Ishikawa (cell line): Measurements from ENCODE around the gene ZNF691.

Experiments
- CEBPB ChIP-seq: IDR thresholded peaks from 2 replicates; pipeline ENCODE4 v1.6.1; 2012
- CREB1 ChIP-seq: IDR thresholded peaks from 2 replicates; pipeline ENCODE4 v1.6.1; 2012; ENCODE audit warnings: low read depth
- EGR1 ChIP-seq: IDR thresholded peaks from 2 replicates; pipeline ENCODE4 v1.6.1; 2012
- EP300 ChIP-seq: IDR thresholded peaks from 2 replicates; pipeline ENCODE4 v1.6.1; 2012; ENCODE audit warnings: borderline replicate concordance
- FOXM1 ChIP-seq: IDR thresholded peaks from 2 replicates; pipeline ENCODE4 v1.6.1; 2012; ENCODE audit warnings: low read depth, borderline replicate concordance
- MAX ChIP-seq: IDR thresholded peaks from 2 replicates; pipeline ENCODE4 v1.6.1; 2012
- NFIC ChIP-seq: IDR thresholded peaks from 2 replicates; pipeline ENCODE4 v1.6.1; 2012
- RAD21 ChIP-seq: IDR thresholded peaks from 2 replicates; pipeline ENCODE4 v1.6.1; 2012; ENCODE audit warnings: low read depth
- REST ChIP-seq: IDR thresholded peaks from 2 replicates; pipeline ENCODE4 v1.6.1; 2012; ENCODE audit warnings: low read depth, mild to moderate bottlenecking
- TAF1 ChIP-seq: IDR thresholded peaks from 2 replicates; pipeline ENCODE4 v1.6.1; 2012; ENCODE audit warnings: low read depth, mild to moderate bottlenecking
- TCF12 ChIP-seq: IDR thresholded peaks from 2 replicates; pipeline ENCODE4 v1.6.1; 2012; ENCODE audit warnings: low read depth
- TEAD4 ChIP-seq: IDR thresholded peaks from 2 replicates; pipeline ENCODE4 v1.6.1; 2012
- USF1 ChIP-seq: IDR thresholded peaks from 2 replicates; pipeline ENCODE4 v1.6.1; 2012
- YY1 ChIP-seq: IDR thresholded peaks from 2 replicates; pipeline ENCODE4 v1.6.1; 2012; ENCODE audit warnings: low read depth
- ZBTB7A ChIP-seq: IDR thresholded peaks from 2 replicates; pipeline ENCODE4 v1.6.1; 2012; ENCODE audit warnings: low read depth

ZNF691 gene

GRCh38 chr1:42834803-42835202, 11.6 kb upstream of the ZNF691 start:
- no peak for TF ChIP-seq MAX

GRCh38 chr1:42835422-42835821, 11.0 kb upstream of the ZNF691 start:
- TF ChIP-seq FOXM1 = no peak
- TF ChIP-seq TEAD4 = no peak
- TF ChIP-seq ZBTB7A = no peak
- TF ChIP-seq CEBPB = no peak
- TF ChIP-seq EP300 = no peak
- TF ChIP-seq TCF12 = no peak
- no peak for TF ChIP-seq EGR1
- TF ChIP-seq CREB1 = no peak
- TF ChIP-seq MAX = no peak
- TF ChIP-seq RAD21 = no peak
- TF ChIP-seq NFIC = no peak

GRCh38 chr1:42837709-42838108, 8.7 kb upstream of the ZNF691 start:
- TF ChIP-seq USF1 (no peak), RAD21 (no peak), REST (no peak), ZBTB7A (no peak), TAF1 (no peak), TEAD4 (no peak), NFIC (no peak), FOXM1 (no peak), CREB1 (no peak), EGR1 (no peak)

GRCh38 chr1:42838482-42839190, 7.8 kb upstream of the ZNF691 start:
- TF ChIP-seq EP300 (no peak), RAD21 (no peak), CREB1 (no peak), USF1 (no peak), FOXM1 (no peak), MAX (no peak), YY1 (no peak), TAF1 (no peak), REST (no peak), EGR1 (no peak), TEAD4 (no peak), ZBTB7A (no peak), TCF12 (no peak), CEBPB (no peak), NFIC (no peak)

GRCh38 chr1:42841010-42841409, 5.4 kb upstream of the ZNF691 start:
- no peak for TF ChIP-seq RAD21
- no peak for TF ChIP-seq TAF1
- no peak for TF ChIP-seq CREB1
- TF ChIP-seq TCF12 = no peak
- TF ChIP-seq NFIC = no peak
- no peak for TF ChIP-seq ZBTB7A
- no peak for TF ChIP-seq REST
- TF ChIP-seq EP300 = no peak
- no peak for TF ChIP-seq YY1
- no peak for TF ChIP-seq TEAD4
- no peak for TF ChIP-seq MAX
- TF ChIP-seq CEBPB = no peak
